NCI-H1436 (cell line): ENCODE data around the gene HJURP.
A peak's percentile ranks its signal among the peaks of the same experiment; 100 is the strongest.

Experiments
- DNase-seq: peaks from one replicate; lab custom pipeline; 2025; lab: John Stamatoyannopoulos, UW

HJURP gene

GRCh38 chr2:233831011-233831721 lies 23.2 kb downstream of the HJURP start:
- peak; percentile 62 for DNase-seq

- no peak for DNase-seq
Measured at GRCh38 chr2:233830111-233830802, 24.1 kb downstream of the HJURP start.

GRCh38 chr2:233829193-233830110 lies 24.9 kb downstream of the HJURP start:
- DNase-seq, result no peak

GRCh38 chr2:233828546-233829192 lies 25.7 kb downstream of the HJURP start:
- DNase-seq, result no peak

- no peak for DNase-seq
Measured at GRCh38 chr2:233824373-233824772, 30.0 kb downstream of the HJURP start.

- DNase-seq, result no peak
Measured at GRCh38 chr2:233823731-233824121, 30.6 kb downstream of the HJURP start.

- DNase-seq, result no peak
Measured at GRCh38 chr2:233822781-233823730, 31.3 kb downstream of the HJURP start.

GRCh38 chr2:233822101-233822771 lies 32.1 kb downstream of the HJURP start:
- no peak for DNase-seq

GRCh38 chr2:233821709-233822100 lies 32.6 kb downstream of the HJURP start:
- no peak for DNase-seq

GRCh38 chr2:233821196-233821595 lies 33.1 kb downstream of the HJURP start:
- no peak for DNase-seq

GRCh38 chr2:233820774-233821105 lies 33.6 kb downstream of the HJURP start:
- no peak for DNase-seq

GRCh38 chr2:233819884-233820773 lies 34.2 kb downstream of the HJURP start:
- DNase-seq, result no peak

- DNase-seq, result no peak
Measured at GRCh38 chr2:233818639-233819621, 35.4 kb downstream of the HJURP start.

- no peak for DNase-seq
Measured at GRCh38 chr2:233817995-233818638, 36.2 kb downstream of the HJURP start.

GRCh38 chr2:233817361-233817911 lies 36.9 kb downstream of the HJURP start:
- DNase-seq, result no peak

GRCh38 chr2:233816771-233817170 lies 37.6 kb downstream of the HJURP start:
- DNase-seq, result no peak

- no peak for DNase-seq
Measured at GRCh38 chr2:233816334-233816733, 38.0 kb downstream of the HJURP start.
